ENCODE data around the gene LOXL3.
A peak's percentile ranks its signal among the peaks of the same experiment; 100 is the strongest.

DNA sequence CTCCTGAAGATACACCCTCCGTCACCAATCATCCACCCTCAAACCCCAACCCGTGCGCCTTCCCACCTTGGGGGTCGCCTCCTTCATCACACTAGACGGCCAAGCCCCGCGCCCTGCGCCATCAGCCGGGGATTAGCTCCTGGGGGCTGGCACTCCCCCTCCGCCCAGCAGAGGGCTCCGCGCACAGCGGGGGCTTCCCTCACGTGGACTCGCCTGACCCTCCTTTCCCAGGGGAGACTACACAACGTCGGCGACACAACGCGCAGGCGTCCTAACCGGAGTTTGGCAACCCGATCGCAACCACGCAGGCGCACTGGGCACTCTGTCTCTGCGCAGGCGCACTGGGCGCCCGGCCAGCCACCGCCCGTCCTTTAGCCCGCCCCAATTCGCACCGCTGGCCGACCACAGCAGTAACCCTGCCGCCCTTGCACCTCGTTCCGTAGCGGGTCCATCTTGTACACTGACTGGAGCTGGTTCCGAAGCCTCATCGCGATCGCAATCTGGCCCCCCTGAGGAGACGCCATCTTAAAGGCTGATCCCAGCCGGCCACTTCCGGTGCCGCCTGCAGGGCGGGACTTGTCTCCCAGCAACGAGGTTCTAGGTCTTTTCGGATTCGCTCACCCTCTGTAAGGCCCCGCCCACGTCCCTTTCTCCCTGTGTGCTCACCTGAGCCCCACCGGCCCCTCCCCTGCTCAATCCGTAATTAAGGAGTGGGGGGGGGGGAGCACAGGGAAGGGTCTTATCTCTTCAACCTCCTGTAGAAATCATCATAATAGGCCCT is 46.4 kb downstream of the LOXL3 start, which contains the start of gene PCGF1:
- TF ChIP-seq CTCF (IDR thresholded peaks at IDR 0.05; ENCODE audit: insufficient read depth, low read length, poor library complexity, severe bottlenecking) (peak; percentile 68), EZH2phosphoT487 (conservative IDR thresholded peaks at IDR 0.05; ENCODE audit: low read length) (no peak)
